Stimulated activated CD4-positive, alpha-beta T cell treated with anti-CD3 and anti-CD28 coated beads, Interleukin-4, amount 100 ng/mL, for 4 hours (primary cell): Measurements from ENCODE around the gene BHLHE41.

Experiments
- DNase-seq, 2 experiments: peaks; one replicate each; pipeline ENCODE4 v3.0.0-alpha.2; 2020

Gene BHLHE41

DNA sequence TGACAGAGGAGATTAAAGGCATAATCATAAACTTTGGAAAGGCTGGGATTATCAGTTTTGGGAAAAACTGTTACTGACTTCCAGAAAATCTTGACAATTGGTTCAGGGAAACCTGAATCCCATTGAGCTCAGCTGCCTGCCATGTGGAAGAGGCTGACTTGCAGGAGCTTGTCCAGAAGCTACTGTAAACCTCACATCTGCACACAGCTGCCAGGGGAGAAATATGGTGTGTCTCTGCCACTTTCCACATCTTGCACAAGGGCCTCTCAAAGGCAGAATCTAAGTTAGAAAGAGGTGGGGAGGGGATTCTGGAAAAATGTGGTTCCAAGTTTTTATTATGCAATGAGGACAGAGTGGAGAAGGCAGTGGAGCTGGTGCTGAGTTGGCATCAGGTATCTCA lies 8.7 kb upstream of the BHLHE41 start:
- DNase-seq = no peak

DNA sequence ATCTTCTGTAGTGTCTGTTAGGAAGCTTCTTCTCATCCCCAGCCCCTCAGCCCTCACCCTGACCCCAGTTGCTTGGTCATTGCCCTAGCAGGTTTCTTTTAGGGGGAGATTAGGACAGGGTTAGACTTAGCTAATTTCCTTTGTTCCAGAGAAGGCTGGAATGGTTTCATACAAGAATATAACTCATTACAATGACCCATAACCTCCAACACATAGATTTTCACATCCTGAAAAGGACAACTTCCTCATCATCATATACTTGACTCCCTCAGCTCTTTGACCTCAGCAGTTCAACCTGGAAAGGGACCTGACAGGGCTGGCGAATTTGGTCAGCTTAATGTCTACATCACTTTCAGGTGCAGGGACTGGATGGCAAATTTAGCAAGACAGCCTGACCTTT lies 8.0 kb upstream of the BHLHE41 start:
- no peak for DNase-seq

DNA sequence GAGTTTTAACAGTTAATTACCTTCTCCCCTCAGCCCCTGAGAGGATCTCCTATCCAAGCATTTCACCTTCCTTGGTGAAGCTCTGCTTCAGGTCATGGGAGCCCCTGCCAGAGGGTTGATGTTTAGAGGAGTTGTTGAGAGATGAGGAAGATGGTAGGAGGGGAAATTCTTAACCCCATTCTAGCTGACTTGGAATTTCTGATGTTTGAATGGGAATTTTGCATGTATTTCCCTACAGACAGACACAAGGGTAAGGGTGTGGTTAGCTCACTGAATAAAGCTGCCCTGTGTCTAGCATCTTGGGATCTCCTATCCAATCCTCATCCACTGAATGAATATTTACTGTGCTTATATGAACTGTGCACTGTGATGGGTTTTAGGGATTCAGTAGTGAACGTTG lies 7.1 kb upstream of the BHLHE41 start:
- no peak for DNase-seq

DNA sequence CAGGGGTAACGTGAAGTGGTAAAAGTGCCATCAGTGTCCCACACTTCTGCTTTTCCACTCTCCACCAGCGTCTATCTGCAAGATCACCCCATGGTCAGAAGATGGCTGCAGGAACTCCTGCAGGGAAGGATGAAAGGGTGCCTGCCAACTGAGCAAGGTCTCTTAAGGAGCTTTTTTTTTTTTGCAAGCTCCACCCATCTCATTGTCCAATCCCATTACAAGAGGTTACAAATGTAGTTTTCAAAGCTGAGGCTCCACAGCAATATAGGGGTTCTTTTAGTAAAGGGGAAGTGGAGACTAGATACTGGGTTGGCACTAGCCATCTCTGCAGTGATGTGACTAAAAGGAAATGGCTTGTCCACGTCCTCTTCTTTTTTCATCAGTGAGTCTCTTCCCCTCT lies 5.9 kb upstream of the BHLHE41 start:
- no peak for DNase-seq

DNA sequence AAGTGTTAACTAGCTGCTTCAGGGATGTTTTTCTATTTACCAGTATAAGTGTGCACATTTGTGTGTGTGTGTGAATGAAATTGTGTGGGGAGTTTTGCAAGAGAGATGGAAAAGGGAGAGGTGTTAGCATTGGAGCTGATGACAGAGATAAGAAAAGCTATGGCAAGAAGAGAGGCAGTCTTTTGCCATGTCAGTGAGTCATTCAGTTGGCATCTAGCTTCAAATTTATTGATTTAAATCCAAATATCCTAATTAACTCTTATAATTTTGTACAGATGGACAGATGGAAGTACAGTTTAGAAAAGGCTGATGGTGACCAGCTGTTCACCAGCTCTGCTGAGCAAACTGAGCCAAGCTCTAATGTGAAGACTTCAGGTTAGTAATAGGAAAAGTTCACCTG lies 3.3 kb upstream of the BHLHE41 start:
- DNase-seq = no peak

GRCh38 chr12:26127404-26127803 lies 2.6 kb upstream of the BHLHE41 start:
- no peak for DNase-seq

DNA sequence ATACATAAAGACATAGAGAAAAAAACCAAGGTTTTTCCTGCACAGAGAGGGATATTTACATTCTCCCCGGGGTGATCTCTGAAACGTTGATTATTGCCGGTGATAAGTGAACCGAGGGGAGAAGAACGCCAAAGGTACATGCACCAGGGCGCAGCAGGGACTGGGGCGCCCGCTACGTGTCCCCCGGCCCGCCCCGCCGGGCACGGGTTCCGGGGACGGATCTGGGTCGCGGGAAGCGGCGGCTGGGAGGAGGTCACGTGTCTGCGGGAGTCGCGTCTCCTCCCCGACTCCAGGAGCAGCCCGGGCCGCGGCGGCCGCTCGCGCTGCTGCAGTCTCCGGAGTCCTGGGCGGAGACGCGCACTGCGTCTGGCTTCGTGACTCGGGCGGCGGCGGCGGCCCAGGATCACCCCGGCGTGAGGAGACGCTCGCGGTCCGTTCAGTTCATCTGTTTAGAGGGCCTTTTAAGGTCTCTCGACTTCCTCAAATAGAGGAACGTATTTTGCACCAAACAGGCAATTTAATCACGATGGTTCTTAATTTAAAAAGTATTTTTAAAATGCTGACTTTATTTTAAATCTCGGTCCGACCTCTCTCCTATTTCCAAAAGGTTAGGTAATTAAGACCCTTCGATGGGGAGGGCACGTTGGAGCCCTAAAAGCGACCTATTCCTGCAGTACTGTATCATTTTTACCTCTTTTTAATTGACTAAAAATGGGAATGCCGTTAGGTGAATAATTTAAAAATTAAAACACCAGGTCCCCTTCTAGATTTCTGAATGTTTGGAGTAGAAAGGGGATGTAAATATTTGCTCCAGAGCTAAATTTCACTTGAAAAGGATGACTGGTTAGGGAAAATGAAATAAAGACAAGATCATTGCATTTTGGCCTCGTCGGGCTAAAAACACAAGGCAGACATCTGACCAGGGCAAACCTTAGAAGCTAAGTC lies 1.8 kb upstream of the BHLHE41 start:
- peak in 1 of 2 experiments; percentile 28 for DNase-seq

DNA sequence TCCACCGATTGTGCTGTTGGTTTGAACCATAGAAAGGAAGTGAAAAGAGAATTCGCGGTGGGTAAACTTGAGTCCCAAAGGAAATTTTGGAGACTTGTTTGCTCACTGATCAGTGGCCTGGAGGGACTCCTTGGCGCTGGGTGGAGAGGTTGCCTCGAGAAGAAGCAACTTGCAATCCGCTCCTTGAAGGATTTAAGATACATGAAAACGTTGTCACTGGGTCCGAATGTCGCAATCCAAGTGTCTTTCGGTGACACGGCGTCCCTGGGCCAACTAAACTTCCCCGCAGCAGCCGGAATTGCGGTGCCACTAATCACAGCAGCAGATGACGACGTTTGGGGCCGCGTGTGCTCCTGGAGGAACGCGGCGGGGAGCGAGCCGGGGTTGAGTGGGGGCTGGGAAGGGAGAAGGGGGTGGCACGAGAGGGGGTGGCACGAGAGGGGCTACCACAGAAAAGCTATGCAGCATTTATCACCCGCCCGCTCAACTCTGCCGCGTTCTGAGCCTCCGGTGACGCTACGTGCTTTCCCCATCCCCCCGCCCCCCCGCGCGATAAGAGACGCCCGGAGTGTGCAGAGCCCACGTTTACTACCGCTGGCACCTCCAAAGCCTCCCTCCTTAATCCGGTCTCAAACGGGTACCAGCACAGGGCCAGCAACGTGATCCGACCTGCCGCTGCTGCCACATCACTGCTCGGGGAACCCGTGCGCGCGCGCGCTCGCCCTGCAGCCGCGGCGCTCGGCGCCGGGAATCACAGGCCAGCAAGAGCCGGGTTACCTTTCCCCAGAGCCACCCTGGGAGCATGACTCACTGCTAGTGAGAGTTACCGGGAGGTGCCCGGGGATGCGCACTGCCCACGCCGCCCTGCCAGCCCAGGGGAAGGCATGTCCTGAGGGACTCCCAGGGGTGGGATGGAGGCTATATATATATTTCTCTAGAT lies 833 bp upstream of the BHLHE41 start:
- peak; percentile 24 to 42 for DNase-seq

GRCh38 chr12:26123482-26123980 lies 1.3 kb downstream of the BHLHE41 start:
- DNase-seq = no peak

- peak; percentile 16 to 33 for DNase-seq
These were observed 2.0 kb downstream of the BHLHE41 start for GRCh38 chr12:26122681-26123481.

DNA sequence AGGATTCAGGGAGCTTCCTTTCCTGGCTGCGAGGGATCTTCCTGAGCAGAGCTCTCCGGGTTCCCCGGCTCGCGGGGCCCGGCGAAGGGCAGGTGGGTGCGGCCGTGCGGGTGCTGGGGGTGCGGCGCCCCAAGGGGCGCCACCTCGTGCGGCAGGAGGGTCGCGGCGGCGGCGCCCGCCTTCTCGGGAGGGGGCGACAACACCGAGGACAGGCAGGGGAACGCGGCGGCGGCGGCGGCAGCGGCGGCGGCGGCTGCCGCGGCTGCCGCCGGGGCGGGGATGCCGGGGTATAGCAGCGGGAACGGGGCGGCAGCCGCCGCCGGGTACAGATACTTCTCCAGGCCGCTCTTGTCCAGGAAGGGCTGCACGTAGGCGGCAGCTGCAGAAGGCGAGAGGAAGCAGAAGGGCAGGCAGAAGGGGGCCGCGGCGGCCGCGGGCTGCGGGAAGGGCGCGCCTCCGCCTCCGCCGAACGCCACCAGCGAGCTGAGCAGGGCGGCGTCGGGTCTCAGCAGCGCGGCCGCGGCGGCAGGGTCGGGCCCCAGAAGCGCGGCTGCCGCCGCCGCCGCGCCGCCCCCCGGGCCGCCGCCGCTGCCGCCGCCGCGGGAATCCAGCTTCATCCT lies 2.7 kb downstream of the BHLHE41 start:
- peak in 1 of 2 experiments; percentile 29 for DNase-seq

DNA sequence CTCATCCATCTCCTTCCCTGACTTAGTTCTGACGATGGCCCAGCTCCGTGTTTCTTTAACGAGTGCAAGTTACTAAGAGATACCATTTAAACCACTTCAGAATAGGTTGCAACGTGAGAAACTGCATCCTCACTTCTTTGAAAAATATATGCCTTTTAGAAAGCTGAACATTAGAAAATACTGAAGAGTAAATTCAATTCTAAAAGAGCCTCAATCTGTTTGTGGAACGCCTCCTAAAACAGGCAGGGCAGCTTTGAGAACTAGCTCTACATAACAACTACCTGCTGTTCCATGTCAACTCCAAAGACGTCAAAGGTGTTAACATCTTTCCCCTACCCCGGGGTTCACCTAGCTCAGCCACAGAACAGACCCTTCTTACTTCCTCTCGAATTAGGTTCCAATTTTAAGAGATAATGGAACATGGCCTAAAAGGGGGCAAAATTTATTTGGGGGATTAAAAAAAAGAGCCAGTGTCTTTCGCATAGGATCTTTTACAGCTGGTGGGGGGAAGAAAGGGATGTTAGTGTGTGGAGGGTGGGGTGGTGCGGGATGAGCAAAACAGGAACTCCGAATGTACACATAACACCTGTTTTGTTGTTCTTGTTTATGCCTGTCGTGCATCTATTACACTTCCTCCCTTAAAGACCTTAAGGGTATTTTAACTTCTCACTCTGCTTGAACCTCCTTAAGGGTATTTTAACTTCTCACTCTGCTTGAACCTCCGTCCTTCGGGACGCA lies 3.3 kb downstream of the BHLHE41 start:
- DNase-seq = no peak

DNA sequence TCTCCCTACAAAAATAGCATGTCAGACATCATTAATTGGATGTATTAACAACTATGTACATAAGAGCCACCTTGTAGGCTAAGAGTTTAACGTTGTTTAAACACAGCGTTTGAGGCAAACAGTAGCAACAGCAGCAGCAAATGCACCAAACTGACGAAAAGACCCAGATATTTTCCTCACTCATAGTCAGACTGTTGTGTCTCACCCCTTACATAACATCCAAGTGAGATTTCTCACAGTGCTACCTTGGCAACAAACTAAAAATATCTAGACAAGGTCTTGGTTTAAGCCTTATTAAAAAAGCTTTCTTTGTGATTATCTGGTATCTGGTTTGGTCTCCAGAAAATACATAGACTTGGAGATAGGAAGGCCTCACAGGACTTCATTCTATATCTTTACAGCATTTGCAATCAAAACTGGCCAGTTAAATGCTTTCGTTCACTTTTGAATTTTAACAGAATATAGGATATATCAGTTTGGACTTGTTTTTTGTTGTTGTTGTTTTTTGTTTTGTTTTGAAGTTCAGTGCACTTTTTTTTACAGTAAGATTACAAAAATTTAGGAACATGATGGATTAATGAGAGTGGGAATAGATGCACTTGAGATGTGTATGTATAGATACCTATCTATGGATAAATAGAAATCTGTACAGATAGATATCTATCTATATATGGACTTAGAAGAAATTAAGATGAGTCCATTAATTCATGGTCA lies 4.1 kb downstream of the BHLHE41 start:
- DNase-seq = no peak

DNA sequence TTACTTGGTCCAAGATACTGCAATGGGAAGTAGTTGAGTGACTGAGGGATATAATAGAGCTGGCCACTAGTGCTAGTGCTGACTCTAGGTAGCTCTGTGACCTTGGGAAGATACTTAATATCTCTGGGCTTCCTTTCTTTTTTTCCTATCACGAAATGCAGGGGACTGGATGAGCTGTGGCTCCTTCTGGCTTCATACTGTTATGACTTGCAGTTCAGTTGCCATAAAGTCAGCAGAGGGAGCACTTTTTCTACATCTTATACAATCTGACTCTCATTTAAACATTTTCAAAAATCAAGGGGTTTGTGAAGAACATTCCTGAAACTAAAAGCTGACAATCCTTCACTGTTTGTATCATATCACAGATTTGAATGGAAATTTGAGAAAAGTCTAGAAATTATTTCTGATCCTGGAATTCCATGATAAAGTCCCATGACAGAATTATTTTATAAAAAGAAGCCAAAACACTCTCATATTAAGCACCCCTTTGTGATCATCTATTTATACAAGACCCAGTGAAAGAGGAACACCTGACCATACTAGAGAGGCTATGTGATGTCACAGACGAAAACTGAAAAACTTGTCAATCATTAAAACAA lies 5.3 kb downstream of the BHLHE41 start:
- no peak for DNase-seq

GRCh38 chr12:26118308-26118707 lies 6.5 kb downstream of the BHLHE41 start:
- DNase-seq = no peak

DNA sequence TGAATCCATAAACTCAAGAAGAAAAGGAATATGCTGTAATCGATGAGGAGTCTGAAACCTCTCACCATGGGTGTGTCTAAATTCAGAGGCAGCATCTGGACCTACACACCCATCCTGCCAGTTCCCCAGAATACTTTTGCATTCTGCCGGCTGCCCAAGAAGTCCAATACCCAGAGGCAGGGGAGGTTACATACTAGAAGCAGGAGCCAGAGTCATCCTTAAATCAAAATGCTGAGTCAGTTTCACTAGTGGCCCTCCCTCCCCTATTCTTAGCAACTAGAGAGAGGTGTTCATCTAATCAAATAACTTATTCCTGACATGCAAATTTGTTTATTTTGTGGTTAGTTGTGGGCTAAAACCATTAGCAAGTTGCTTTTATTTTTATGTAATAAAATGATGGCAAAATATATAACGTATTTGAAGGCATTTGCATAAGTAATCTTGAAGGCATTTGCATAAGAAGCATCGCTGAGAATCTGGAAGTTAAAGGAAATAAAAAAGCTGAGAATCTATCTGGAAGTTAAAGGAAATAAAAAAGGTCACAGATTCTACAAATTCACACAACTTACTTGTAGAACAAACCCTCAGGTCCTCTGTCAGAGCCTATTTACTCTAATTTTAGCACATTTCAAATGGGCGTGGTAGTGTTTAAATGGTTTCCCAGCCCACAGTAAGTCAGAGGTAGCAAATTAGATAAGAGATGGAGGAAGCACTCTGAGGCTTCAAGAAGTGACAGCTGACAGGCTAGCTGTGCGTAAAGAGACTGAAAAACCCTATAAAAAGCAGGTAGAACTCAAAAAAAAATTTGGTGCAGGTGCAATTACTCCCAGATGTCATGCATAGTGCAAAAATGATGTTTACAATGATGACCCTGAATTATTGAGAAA lies 7.8 kb downstream of the BHLHE41 start:
- DNase-seq = no peak

- no peak for DNase-seq
These were observed 10.0 kb downstream of the BHLHE41 start for GRCh38 chr12:26114720-26115401.
